Measurements from ENCODE around the gene UMAD1. TPM values are rescaled to one million over a fixed set of nuclear protein-coding genes. Genes with fewer than 3 reads are reported as not detected.

Gene UMAD1
- total and polyA plus RNA-seq, 8 donors, result 5.0 to 20.8 (median 17.2) TPM

DNA sequence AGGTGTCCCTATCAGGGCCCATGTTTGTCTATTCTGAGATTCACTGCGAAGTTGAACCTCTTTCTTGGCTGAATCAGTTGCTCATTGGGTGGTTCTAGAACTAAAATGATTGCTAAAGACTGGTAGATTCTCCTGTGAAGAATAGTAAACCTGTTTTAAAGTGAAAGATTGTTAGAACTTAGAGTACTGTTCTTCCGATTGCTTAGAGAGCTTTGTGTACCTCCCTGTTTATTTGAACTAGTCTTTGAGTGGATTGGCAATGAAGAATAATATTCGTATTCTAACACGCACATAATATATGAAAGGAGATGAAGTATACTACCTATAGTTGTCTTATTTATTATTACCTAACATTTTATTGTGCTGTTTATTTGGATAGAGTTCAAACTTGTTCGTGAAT is 202.7 kb downstream of the UMAD1 start:
- TF ChIP-seq CTCF (IDR thresholded peaks at IDR 0.05), result no peak
- Histone ChIP-seq H3K4me1 (no peaks in the 10 kb centered on the region), H3K36me3 (no peaks in the 10 kb centered on the region), H3K27ac (no peak overlapping the region), H3K27me3 (no peaks in the 10 kb centered on the region), H3K9me3 (no peaks in the 10 kb centered on the region), H3K4me3 (no peak overlapping the region)
- DNase-seq (no peak), ATAC-seq (no peak), FAIRE-seq (no peak)
- intact Hi-C loops (cut with DNase I), result no loop called here
- 79 to 93% methylated on average over 5 of the region's 5 CpGs for WGBS, 2 donors

GRCh38 chr7:7843972-7844371 is 203.4 kb downstream of the UMAD1 start:
- H3K36me3 ChIP-seq, result no peaks in the 10 kb centered on the region
- no peak for DNase-seq
- H3K27ac ChIP-seq, result no peak overlapping the region
- no peaks in the 10 kb centered on the region for H3K27me3 ChIP-seq
- no peak for FAIRE-seq
- TF ChIP-seq CTCF (IDR thresholded peaks at IDR 0.05), result no peak
- H3K4me3 ChIP-seq, result no peak overlapping the region
- H3K4me1 ChIP-seq, result no peaks in the 10 kb centered on the region
- intact Hi-C loops (cut with DNase I), result no loop called here
- ATAC-seq, result no peak
- WGBS, 2 donors, result 78 to 82% methylated on average over 5 of the region's 5 CpGs
- H3K9me3 ChIP-seq, result no peaks in the 10 kb centered on the region

DNA sequence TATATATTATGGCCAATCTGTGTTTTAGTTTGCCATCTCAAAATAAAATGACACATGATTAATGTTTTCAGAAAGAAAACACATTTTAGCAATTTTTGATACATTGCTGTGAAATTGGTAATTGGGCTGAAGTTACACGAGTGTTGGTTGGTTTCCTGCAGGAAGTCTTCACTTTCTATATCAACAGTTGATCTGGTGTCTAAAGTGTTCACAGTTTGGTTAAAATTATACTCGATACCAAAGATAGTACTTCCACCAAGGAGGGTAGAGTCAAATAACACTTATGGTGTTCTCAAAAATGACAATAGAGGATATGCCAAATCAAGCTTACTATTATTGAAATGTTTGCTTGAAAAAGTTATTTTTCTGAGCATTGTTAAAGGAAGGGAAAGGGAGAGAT is 207.7 kb downstream of the UMAD1 start:
- FAIRE-seq (no peak), ATAC-seq (no peak), DNase-seq (no peak)
- H3K27me3 ChIP-seq, result no peaks in the 10 kb centered on the region
- no peak overlapping the region for H3K27ac ChIP-seq
- TF ChIP-seq CTCF (IDR thresholded peaks at IDR 0.05), result no peak
- no peak overlapping the region for H3K4me3 ChIP-seq
- WGBS, 2 donors, result 75 to 77% methylated on average over 2 of the region's 2 CpGs
- intact Hi-C loops (cut with DNase I), result no loop called here
- H3K9me3 ChIP-seq, result no peaks in the 10 kb centered on the region
- H3K36me3 ChIP-seq, result no peaks in the 10 kb centered on the region
- no peaks in the 10 kb centered on the region for H3K4me1 ChIP-seq

DNA sequence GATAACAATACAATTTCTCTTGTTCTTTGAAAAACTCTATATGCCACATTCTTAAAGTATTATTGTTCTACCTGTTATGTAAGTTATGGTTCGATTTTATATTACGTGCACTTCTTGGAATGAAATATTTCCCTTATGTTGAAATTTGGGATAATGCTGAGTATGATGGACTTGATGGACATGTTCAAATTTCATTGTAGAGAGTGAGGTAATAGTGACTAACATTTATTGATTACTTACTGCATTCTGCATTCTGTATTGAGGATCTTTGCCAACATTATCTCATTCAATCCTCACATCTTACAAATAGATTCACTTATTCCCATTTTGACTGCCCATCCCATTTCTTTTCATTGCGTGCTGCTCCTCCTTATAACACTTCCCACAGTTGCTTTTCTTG is 208.3 kb downstream of the UMAD1 start:
- Histone ChIP-seq H3K9me3 (no peaks in the 10 kb centered on the region), H3K27me3 (no peaks in the 10 kb centered on the region), H3K4me1 (no peaks in the 10 kb centered on the region), H3K36me3 (no peaks in the 10 kb centered on the region), H3K4me3 (no peak overlapping the region), H3K27ac (no peak overlapping the region)
- DNase-seq, result no peak
- WGBS, 2 donors, result 67 to 78% methylated on average over 3 of the region's 3 CpGs
- FAIRE-seq, result no peak
- no peak for ATAC-seq
- intact Hi-C loops (cut with DNase I), result no loop called here
- no peak for TF ChIP-seq CTCF (IDR thresholded peaks at IDR 0.05)

DNA sequence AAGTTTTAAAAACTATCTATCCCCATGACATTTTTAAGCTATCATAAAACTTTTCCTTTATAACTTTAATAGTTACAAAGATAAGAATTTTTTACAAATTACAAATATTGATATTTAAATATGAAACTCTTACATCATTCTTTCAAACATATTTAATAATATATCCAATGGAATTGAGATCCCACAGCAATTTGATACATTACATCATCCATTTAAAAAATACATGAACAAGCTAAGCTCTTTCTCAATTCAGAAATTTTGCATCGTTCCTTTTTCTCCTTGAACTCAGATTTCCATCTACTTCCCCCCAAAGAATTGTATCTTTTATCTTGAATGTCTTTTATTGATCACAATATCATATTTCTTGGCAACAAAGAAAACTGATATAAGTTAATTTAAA is 209.6 kb downstream of the UMAD1 start:
- 78 to 84% methylated on average over 1 of the region's 1 CpG for WGBS, 2 donors
- ATAC-seq, result no peak
- H3K36me3 ChIP-seq, result no peaks in the 10 kb centered on the region
- no peak overlapping the region for H3K4me3 ChIP-seq
- H3K9me3 ChIP-seq, result no peaks in the 10 kb centered on the region
- no peak for DNase-seq
- intact Hi-C loops (cut with DNase I), result no loop called here
- FAIRE-seq, result peak; percentile 26
- H3K27me3 ChIP-seq, result no peaks in the 10 kb centered on the region
- no peak overlapping the region for H3K27ac ChIP-seq
- no peak for TF ChIP-seq CTCF (IDR thresholded peaks at IDR 0.05)
- H3K4me1 ChIP-seq, result no peaks in the 10 kb centered on the region
